DOHH2 (cell line): Measurements from ENCODE around the gene B3GNT9.

Source experiments
- CTCF ChIP-seq: fragments of 200-600 bp; sonication (generic); IDR thresholded peaks from one replicate; pipeline ENCODE4 v1.5.1; 2014; ENCODE audit warnings: antibody characterized with exemption, mild to moderate bottlenecking, low read depth, low read length; ENCODE audit not compliant: poor library complexity, severe bottlenecking
- EZH2phosphoT487 ChIP-seq: fragments of 200-600 bp; sonication (generic); IDR thresholded peaks from 2 replicates; pipeline ENCODE4 v1.6.1; 2017; ENCODE audit warnings: borderline replicate concordance, mild to moderate bottlenecking, antibody characterized with exemption, low read length, moderate library complexity, mixed read lengths

GRCh38 chr16:67170168-67170948, 19.6 kb upstream of the B3GNT9 start, which contains the start of gene NOL3:
- TF ChIP-seq CTCF (no peak), EZH2phosphoT487 (peak; percentile 70; the same call in 1 of the 2 replicates)
